Esophagus muscularis mucosa (tissue), 4 donors: ENCODE measurements around the gene WDR59. TPM values are rescaled to one million over a fixed set of nuclear protein-coding genes. Genes with fewer than 3 reads are reported as not detected.

Experiments
- DNase-seq: peaks from one replicate; pipeline ENCODE4 v3.0.0-alpha.2; 2017; ENCODE audit errors: extremely low spot score
- H3K27ac ChIP-seq, 4 donors: fragments of 200-600 bp; sonication (generic); replicated peaks in 1 of 4; 1 replicate in 3 of 4; 2 replicates in 1 of 4; pipeline ENCODE4 v1.5.1; 2016 to 2019; ENCODE audit warnings: mild to moderate bottlenecking in 1 of 4
- H3K27me3 ChIP-seq, 4 donors: fragments of 200-600 bp; sonication (generic); one replicate each; pipeline versions ENCODE4 v1.5.1 to v1.6.0; 2016 to 2019
- H3K36me3 ChIP-seq, 4 donors: fragments of 200-600 bp; sonication (generic); one replicate each; pipeline ENCODE4 v1.5.1; 2016 to 2019
- H3K4me1 ChIP-seq, 4 donors: fragments of 200-600 bp; sonication (generic); one replicate each; pipeline ENCODE4 v1.5.1; 2016 to 2019
- H3K4me3 ChIP-seq, 4 donors: fragments of 200-600 bp; sonication (generic); 1 replicate in 2 of 4; 2 replicates in 2 of 4; pipeline ENCODE4 v1.5.1; 2016 to 2019; ENCODE audit warnings: mild to moderate bottlenecking in 4 of 4, moderate library complexity in 1 of 4
- H3K9me3 ChIP-seq, 4 donors: fragments of 200-600 bp; sonication (generic); 1 replicate in 3 of 4; 2 replicates in 1 of 4; pipeline ENCODE4 v1.5.1; 2016 to 2019
- EP300 ChIP-seq: sonication (generic); formaldehyde crosslinking; IDR thresholded peaks from one replicate; pipeline ENCODE4 v1.6.1; 2017; ENCODE audit warnings: antibody characterized with exemption
- POLR2A ChIP-seq: fragments of 450-650 bp; IDR thresholded peaks from one replicate; pipeline ENCODE4 v1.6.1; 2017; ENCODE audit warnings: antibody characterized with exemption, moderate library complexity, mild to moderate bottlenecking, low read depth
- POLR2AphosphoS5 ChIP-seq, 2 donors: sonication (generic); formaldehyde crosslinking; IDR thresholded peaks; one replicate each; pipeline ENCODE4 v1.6.1; 2017; ENCODE audit warnings: antibody characterized with exemption in 2 of 2
- WGBS: methylation state at CpG from one replicate; pipeline ENCODE4 v1.1.5; 2018; 5-methylcytosine and 5-hydroxymethylcytosine counted together
- intact Hi-C: fragments of 100-400 bp; cut with DNase I; formaldehyde crosslinking; loops from one replicate; pipeline ENCODE4 v1.15.1; 2023
- total RNA-seq, 4 donors: library from RNA; depleted of rRNA; stranded (reverse); fragments of >200 nt; gene quantifications; one replicate each; pipeline versions ENCODE4 v1.1.0 to v1.2.1, GENCODE V29; 2016
- TF ChIP-seq, protein P1 (sequence below), 3 experiments: fragments of 200-600 bp in 2 of 3; fragments of 450-650 bp in 1 of 3; sonication (generic) in 2 of 3; IDR thresholded peaks; one replicate each; pipeline ENCODE4 v1.5.1; 2017 to 2019; ENCODE audit warnings: antibody characterized with exemption in 3 of 3, mild to moderate bottlenecking in 2 of 3, moderate library complexity in 1 of 3

The WDR59 gene
- total RNA-seq, 4 donors from 2014 or later = 15.7 to 27.2 (median 18.6) TPM

DNA sequence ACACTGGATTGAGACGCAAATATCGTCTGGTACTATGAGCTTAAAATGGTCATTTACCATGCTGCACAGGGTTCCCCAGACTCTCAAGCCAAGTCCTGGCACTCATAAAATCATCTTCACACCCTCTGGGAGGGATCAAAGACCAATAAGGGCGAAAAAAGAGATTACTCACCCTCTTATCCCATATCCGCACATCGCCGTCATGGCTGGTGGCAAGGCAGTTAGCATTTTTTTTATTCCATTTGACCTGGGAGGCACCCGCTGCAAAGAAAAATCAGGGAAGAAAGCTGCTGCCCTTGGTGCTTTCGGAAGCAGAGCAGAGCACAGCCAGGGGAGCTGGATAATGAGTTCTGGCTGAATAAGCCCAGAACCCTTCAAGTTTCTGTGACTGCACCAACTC, 42.4 kb downstream of the WDR59 start:
- H3K27ac ChIP-seq = no peak overlapping the region
- peaks cover 24 to 97% (median 83%) of the 10 kb centered on the region in 4 donors for H3K36me3 ChIP-seq
- no peak for DNase-seq
- H3K4me1 ChIP-seq = peaks cover 0 to 4% (median 0%) of the 10 kb centered on the region in 4 donors
- no peaks in the 10 kb centered on the region for H3K9me3 ChIP-seq
- TF ChIP-seq, protein P1, sequence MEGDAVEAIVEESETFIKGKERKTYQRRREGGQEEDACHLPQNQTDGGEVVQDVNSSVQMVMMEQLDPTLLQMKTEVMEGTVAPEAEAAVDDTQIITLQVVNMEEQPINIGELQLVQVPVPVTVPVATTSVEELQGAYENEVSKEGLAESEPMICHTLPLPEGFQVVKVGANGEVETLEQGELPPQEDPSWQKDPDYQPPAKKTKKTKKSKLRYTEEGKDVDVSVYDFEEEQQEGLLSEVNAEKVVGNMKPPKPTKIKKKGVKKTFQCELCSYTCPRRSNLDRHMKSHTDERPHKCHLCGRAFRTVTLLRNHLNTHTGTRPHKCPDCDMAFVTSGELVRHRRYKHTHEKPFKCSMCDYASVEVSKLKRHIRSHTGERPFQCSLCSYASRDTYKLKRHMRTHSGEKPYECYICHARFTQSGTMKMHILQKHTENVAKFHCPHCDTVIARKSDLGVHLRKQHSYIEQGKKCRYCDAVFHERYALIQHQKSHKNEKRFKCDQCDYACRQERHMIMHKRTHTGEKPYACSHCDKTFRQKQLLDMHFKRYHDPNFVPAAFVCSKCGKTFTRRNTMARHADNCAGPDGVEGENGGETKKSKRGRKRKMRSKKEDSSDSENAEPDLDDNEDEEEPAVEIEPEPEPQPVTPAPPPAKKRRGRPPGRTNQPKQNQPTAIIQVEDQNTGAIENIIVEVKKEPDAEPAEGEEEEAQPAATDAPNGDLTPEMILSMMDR (IDR thresholded peaks at IDR 0.05) = no peak
- no peak for TF ChIP-seq POLR2A
- no peak for TF ChIP-seq POLR2AphosphoS5 (IDR thresholded peaks at IDR 0.05)
- TF ChIP-seq EP300 = no peak
- no peak overlapping the region for H3K4me3 ChIP-seq
- H3K27me3 ChIP-seq = no peaks in the 10 kb centered on the region
- intact Hi-C loops = no loop called here
- 96% methylated on average over 8 of the region's 8 CpGs for WGBS

DNA sequence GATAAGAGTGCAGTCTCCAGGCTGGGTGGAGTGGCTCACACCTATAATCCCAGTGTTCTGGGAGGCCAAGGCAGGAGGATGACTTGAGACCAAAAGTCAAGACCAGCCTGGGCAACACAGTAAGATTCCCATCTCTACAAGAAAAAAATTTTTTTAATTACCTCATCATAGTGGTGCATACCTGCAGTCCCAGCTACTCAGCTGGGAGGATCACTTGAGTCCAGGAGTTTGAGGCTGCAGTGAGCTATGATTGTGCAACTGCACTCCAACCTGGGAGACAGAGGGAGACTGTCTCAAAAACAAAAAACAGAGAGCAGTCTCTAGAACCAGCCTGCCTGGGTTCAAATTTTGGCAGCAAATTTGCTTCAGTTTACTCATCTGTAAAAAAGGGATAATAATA, 45.2 kb downstream of the WDR59 start:
- intact Hi-C loops = no loop called here
- Histone ChIP-seq H3K27me3 (no peaks in the 10 kb centered on the region), H3K4me3 (no peak overlapping the region), H3K27ac (no peak overlapping the region), H3K9me3 (no peaks in the 10 kb centered on the region), H3K4me1 (peaks cover 0 to 4% (median 0%) of the 10 kb centered on the region in 4 donors), H3K36me3 (peaks cover 24 to 95% (median 73%) of the 10 kb centered on the region in 4 donors)
- DNase-seq = no peak
- TF ChIP-seq, protein P1 (IDR thresholded peaks at IDR 0.05) = no peak
- TF ChIP-seq POLR2AphosphoS5 (IDR thresholded peaks at IDR 0.05) = no peak
- no peak for TF ChIP-seq EP300
- TF ChIP-seq POLR2A = no peak

DNA sequence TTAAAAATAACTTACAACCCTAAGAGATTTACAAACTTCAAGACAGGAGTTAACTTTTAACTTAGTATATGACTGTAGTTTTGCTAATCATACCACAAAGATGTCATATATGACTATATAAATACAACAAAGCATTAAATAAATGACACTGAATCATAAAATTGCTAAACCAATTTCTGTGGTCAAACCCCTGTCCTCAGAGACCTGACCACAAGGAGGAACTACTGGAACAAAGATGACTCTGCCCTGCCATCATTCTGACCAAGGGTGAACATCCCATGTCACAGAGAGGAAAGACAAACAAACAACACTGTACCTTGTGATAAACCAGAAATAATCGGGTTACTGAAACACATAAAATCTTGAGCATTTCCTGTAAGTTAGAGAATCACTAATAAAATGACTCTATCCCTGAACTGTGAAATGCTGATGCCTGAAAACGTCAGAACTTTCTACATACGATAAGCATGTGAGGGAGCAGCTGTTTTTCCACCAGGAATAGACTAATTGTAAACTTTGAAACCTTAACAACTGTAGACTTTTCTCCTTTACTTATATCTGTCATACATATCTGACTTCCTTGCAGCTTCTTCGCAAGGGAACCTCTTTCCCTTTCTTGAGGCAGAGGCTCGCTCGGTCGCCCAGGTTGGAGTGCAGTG, 47.9 kb downstream of the WDR59 start:
- 85% methylated on average over 7 of the region's 7 CpGs for WGBS
- TF ChIP-seq, protein P1 (IDR thresholded peaks at IDR 0.05) = no peak
- TF ChIP-seq POLR2AphosphoS5 (IDR thresholded peaks at IDR 0.05) (no peak), POLR2A (no peak), EP300 (no peak)
- no peak overlapping the region for H3K4me3 ChIP-seq
- H3K9me3 ChIP-seq = no peaks in the 10 kb centered on the region
- no peaks in the 10 kb centered on the region for H3K27me3 ChIP-seq
- no peak for DNase-seq
- no peaks in the 10 kb centered on the region for H3K4me1 ChIP-seq
- peaks cover 17 to 88% (median 59%) of the 10 kb centered on the region in 4 donors for H3K36me3 ChIP-seq
- intact Hi-C loops = no loop called here
- H3K27ac ChIP-seq = no peak overlapping the region

DNA sequence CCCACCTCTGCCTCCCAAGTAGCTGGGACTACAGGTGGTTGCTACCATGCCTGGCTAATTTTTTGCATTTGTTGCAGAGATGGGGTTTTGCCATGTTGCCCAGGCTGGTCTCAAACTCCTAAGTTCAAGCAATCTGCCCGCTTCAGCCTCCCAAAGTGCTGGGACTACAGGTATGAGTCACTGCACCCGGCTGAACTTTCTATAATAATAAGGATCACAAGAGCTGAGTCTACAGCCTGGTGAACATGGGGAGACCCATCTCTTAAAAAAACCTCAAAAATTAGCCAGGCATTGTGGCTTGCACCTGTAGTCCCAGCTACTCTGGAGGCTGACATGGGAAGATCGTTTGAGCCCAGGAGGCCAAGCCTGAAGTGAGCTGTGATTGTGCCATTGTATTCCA, 53.5 kb downstream of the WDR59 start:
- H3K27me3 ChIP-seq = no peaks in the 10 kb centered on the region
- intact Hi-C loops = no loop called here
- H3K36me3 ChIP-seq = peaks cover 7 to 71% (median 34%) of the 10 kb centered on the region in 4 donors
- no peak overlapping the region for H3K27ac ChIP-seq
- WGBS = 84% methylated on average over 3 of the region's 3 CpGs
- H3K4me3 ChIP-seq = no peak overlapping the region
- DNase-seq = no peak
- TF ChIP-seq POLR2AphosphoS5 (IDR thresholded peaks at IDR 0.05) = no peak
- TF ChIP-seq, protein P1 (IDR thresholded peaks at IDR 0.05) = no peak
- TF ChIP-seq POLR2A = no peak
- no peak for TF ChIP-seq EP300
- no peaks in the 10 kb centered on the region for H3K9me3 ChIP-seq
- H3K4me1 ChIP-seq = no peaks in the 10 kb centered on the region

GRCh38 chr16:74929636-74930035, 55.3 kb downstream of the WDR59 start:
- intact Hi-C loops = no loop called here
- 98% methylated on average over 2 of the region's 2 CpGs for WGBS
- TF ChIP-seq EP300 = no peak
- TF ChIP-seq, protein P1 (IDR thresholded peaks at IDR 0.05) = no peak
- TF ChIP-seq POLR2A = no peak
- no peak for TF ChIP-seq POLR2AphosphoS5 (IDR thresholded peaks at IDR 0.05)
- H3K4me1 ChIP-seq = peaks cover 0 to 1% (median under 1%) of the 10 kb centered on the region in 4 donors
- no peaks in the 10 kb centered on the region for H3K27me3 ChIP-seq
- peaks cover 5 to 58% (median 26%) of the 10 kb centered on the region in 4 donors for H3K36me3 ChIP-seq
- DNase-seq = no peak
- H3K9me3 ChIP-seq = no peaks in the 10 kb centered on the region
- H3K27ac ChIP-seq = no peak overlapping the region
- H3K4me3 ChIP-seq = no peak overlapping the region
